Skeletal muscle satellite cell (primary cell): Measurements from ENCODE around the gene MS4A7.
"Not testable (repeated sequence)": the region's sequence is repeated elsewhere in the genome, so short reads cannot be mapped to it uniquely, and the experiment has no call there.

Experiments
- H3K27me3 ChIP-seq: 2 replicates; pipeline ENCODE4 v1.7.0; 2013; ENCODE audit warnings: low read length; ENCODE audit not compliant: control insufficient read depth, insufficient read depth
- H3K36me3 ChIP-seq: 2 replicates; pipeline ENCODE4 v1.7.0; 2013; ENCODE audit warnings: mild to moderate bottlenecking, control low read depth, low read length; ENCODE audit not compliant: insufficient read depth
- H3K4me1 ChIP-seq: 2 replicates; pipeline ENCODE4 v1.7.0; 2013; ENCODE audit warnings: low read length; ENCODE audit not compliant: control insufficient read depth, insufficient read depth
- H3K4me2 ChIP-seq: 2 replicates; pipeline ENCODE4 v1.7.0; 2013; ENCODE audit warnings: mild to moderate bottlenecking, low read length
- H3K4me3 ChIP-seq: 2 replicates; pipeline ENCODE4 v1.7.0; 2013; ENCODE audit warnings: low read length
- H3K9ac ChIP-seq: 2 replicates; pipeline ENCODE4 v1.7.0; 2013; ENCODE audit warnings: mild to moderate bottlenecking, low read depth, low read length, moderate library complexity
- H3K9me3 ChIP-seq: replicated peaks from 2 replicates; pipeline ENCODE4 v1.7.0; 2013; ENCODE audit warnings: mild to moderate bottlenecking, control low read depth, low read length

MS4A7 gene

DNA sequence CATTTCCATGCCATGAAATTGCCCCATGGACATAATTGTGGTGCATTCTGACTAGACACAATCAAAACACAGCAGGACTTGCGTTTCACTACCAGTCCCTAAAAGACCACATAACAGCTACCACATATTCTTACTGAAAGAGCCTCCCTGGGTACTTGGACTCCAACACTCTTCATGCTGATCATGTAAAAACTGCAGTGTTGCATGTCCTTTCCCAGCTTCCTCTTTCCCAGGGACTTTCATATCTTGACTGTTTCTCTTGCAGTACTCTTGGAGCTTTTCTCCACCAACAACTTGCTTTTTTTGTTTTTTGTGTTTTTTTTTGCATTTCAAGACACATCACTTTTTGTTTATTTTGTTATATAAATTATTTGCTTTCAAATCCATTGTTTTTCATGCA is 28.3 kb upstream of the MS4A7 start:
- no peaks in the 10 kb centered on the region for H3K4me1 ChIP-seq
- no peak overlapping the region for H3K4me3 ChIP-seq
- H3K4me2 ChIP-seq, result no peak overlapping the region
- H3K9ac ChIP-seq, result no peak overlapping the region
- peaks cover 3% of the 10 kb centered on the region for H3K9me3 ChIP-seq
- no peaks in the 10 kb centered on the region for H3K27me3 ChIP-seq
- no peaks in the 10 kb centered on the region for H3K36me3 ChIP-seq

DNA sequence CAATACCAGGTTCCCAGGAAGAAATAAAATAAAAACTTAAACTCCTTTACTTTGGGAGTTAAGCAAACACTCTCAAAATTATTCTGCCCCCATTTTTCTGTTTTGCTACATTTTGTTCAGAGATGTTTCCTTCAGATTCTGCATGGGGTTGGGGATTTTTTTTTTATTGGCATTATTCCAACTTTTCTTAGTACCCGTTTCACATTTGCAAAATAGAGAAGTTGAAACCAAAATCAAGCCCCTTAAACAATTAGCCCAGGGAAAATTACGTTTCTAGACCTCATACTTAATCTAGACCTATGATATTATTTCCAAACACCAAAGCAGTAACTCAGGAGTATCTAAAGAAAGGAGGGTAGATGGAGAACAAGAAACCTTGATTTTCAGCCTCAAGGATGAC is 20.6 kb upstream of the MS4A7 start:
- H3K4me3 ChIP-seq, result no peak overlapping the region
- no peaks in the 10 kb centered on the region for H3K36me3 ChIP-seq
- H3K27me3 ChIP-seq, result no peaks in the 10 kb centered on the region
- peaks cover 3% of the 10 kb centered on the region for H3K9me3 ChIP-seq
- no peak overlapping the region for H3K4me2 ChIP-seq
- no peak overlapping the region for H3K9ac ChIP-seq
- no peaks in the 10 kb centered on the region for H3K4me1 ChIP-seq

DNA sequence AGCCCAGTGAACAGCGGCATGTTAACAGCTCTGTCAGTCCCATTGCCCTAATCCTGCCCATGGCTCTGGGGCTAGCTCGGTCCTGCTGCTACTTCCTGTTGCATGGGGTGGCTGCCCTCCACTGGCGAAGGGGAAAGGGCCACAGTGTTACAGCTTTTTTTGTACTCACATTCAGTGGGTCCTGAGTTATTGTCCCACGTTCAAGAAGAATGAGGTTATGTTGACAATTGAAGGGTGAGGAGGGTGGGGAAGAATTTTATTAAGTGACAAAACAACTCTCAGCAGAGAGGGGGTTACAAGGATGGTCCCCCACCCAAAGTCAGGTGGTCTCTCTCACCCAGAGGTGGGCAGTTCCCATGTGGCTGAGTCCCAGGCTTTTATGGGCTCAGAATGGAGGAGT is 17.7 kb upstream of the MS4A7 start:
- no peaks in the 10 kb centered on the region for H3K9me3 ChIP-seq
- no peak overlapping the region for H3K4me2 ChIP-seq
- no peak overlapping the region for H3K4me3 ChIP-seq
- H3K27me3 ChIP-seq, result no peaks in the 10 kb centered on the region
- no peak overlapping the region for H3K9ac ChIP-seq
- H3K4me1 ChIP-seq, result no peaks in the 10 kb centered on the region
- no peaks in the 10 kb centered on the region for H3K36me3 ChIP-seq

DNA sequence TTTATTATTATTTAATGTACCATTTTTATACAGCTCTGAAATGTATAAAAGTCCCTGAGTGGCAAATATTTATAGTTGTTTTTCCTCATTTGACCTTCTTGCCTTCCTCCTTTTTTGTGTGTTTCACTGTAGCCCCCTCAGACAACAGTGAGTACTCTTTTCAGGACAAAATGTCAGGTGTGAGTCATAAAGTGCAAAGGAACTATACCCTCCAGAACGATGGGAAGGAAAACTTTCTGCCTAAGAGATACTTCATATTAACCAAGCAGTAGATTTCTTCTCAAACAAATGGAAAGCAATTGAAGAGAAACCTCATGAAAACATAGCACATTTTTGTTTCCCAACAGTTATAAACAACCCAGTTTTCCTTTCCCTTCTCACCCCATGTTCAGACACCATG is 16.1 kb upstream of the MS4A7 start:
- Histone ChIP-seq H3K9me3 (no peaks in the 10 kb centered on the region), H3K4me1 (no peaks in the 10 kb centered on the region), H3K9ac (no peak overlapping the region)

DNA sequence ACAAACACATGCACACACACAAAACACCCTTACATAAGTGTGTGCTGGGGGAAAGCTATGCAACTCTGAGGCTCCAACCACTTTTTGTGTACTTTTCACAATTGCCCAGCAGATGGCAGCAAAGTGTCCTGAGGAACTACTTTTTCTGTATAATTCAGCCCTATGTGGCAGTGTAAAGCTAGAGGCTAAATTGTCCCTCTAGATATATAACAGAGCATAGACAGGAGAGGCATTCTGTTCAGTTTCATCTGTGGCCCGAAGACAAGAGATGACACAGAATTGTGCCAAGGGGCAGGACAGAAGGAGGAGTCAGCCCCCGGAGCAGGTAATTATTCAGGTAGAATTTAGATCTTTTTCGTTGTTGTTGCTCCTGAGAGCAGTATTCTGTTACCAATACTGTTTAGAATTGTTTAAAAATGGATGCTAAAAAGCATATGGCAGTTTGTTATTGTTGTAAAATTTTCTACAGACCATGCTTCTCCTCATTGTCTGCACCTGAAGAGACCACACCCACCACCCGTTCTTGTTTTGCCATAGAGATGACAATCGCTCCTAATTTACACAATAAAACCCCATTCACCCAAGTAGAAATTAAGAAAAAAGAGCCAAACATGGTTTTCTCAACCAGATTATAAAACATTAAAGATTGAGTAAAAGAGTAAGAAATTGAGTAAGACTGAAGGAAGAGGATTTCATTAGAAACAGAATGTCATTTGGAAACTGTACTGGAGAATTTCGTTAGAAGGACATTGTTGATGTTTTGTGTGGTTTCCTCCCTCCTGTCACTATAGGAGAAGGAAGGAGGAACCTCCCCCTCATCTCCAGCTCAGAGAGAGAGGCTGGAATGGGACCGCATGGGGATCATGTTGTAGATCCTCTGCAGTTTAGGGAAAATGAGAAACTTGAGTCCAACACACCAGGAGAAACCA is 14.5 kb upstream of the MS4A7 start:
- Histone ChIP-seq H3K9ac (no peak overlapping the region), H3K9me3 (no peaks in the 10 kb centered on the region), H3K4me3 (no peak overlapping the region), H3K4me1 (no peaks in the 10 kb centered on the region), H3K4me2 (no peak overlapping the region), H3K36me3 (no peaks in the 10 kb centered on the region), H3K27me3 (no peaks in the 10 kb centered on the region)

More for the DNA sequence above, 16.1 kb upstream of the MS4A7 start:
- H3K4me2 ChIP-seq, result no peak overlapping the region
- no peaks in the 10 kb centered on the region for H3K27me3 ChIP-seq
- H3K4me3 ChIP-seq, result no peak overlapping the region
- H3K36me3 ChIP-seq, result no peaks in the 10 kb centered on the region

DNA sequence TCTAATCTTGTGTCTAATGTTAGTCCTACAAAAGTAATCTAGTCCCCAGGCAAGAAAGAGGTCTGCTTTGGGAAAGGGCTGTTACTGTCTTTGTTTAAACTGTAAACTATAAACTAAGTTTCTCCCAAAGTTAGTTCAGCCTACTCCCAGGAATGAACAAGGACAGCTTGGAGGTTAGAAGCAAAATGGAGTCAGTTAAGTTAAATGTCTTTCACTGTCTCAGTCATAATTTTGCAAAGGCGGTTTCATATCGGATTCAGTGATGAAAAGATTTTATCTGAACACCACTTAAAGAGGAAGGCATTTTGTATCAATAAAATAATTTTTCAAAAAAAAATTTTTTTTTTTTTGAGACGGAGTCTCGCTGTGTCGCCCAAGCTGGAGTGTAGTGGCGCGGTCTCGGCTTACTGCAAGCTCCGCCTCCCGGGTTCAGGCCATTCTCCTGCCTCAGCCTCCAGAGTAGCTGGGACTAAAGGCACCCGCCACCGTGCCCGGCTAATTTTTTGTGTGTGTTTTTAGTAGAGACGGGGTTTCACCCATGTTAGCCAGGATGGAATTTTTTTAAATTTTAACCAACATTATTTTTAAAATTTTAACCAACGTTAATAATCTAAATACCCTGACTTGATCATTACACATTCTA is 11.9 kb upstream of the MS4A7 start:
- not testable (repeated sequence) for H3K4me3 ChIP-seq, H3K27me3 ChIP-seq, H3K4me1 ChIP-seq, H3K4me2 ChIP-seq, H3K9ac ChIP-seq, H3K36me3 ChIP-seq, H3K9me3 ChIP-seq

DNA sequence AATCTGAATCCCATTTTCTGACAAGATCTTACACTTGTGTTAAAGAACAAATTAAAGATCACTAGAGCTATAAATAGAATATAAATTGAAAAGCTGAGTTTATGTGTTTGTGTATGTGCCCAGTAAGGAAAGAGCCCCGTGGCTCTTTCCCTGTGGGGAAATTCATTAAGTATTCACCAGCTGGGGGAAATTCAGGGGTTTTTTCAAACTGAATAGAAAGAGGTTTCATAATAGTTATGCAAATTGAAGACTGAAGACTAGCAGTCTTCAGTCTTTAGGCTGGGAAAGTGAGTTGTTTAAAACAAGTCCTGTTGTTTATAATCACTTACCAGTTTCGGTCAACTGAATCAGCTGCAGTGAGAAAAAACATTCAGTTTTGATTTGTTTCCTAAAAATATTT is 11.3 kb upstream of the MS4A7 start:
- Histone ChIP-seq H3K36me3 (no peaks in the 10 kb centered on the region), H3K4me3 (no peak overlapping the region), H3K4me1 (no peaks in the 10 kb centered on the region), H3K4me2 (no peak overlapping the region), H3K9ac (no peak overlapping the region), H3K9me3 (no peaks in the 10 kb centered on the region), H3K27me3 (no peaks in the 10 kb centered on the region)

DNA sequence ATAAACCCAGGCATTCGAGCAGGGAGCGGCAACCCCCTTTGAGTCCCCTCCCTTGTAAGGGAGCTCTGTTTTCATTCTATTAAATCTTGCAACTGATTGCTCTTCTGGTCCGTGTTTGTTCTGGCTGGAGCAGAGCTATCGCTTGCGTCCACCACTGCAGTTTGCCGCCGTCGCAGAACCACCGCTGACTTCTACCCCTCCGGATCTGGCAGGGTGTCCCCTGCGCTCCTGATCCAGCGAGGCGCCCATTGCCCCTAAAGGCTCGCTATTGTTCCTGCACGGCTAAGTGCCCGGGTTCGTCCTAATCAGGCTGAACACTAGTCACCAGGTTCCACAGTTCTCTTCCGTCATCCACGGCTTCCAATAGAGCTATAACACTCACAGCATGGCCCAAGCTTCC is 10.4 kb upstream of the MS4A7 start:
- Histone ChIP-seq H3K27me3 (no peaks in the 10 kb centered on the region), H3K9me3 (no peaks in the 10 kb centered on the region), H3K4me3 (no peak overlapping the region), H3K9ac (no peak overlapping the region), H3K36me3 (no peaks in the 10 kb centered on the region), H3K4me1 (no peaks in the 10 kb centered on the region), H3K4me2 (no peak overlapping the region)

DNA sequence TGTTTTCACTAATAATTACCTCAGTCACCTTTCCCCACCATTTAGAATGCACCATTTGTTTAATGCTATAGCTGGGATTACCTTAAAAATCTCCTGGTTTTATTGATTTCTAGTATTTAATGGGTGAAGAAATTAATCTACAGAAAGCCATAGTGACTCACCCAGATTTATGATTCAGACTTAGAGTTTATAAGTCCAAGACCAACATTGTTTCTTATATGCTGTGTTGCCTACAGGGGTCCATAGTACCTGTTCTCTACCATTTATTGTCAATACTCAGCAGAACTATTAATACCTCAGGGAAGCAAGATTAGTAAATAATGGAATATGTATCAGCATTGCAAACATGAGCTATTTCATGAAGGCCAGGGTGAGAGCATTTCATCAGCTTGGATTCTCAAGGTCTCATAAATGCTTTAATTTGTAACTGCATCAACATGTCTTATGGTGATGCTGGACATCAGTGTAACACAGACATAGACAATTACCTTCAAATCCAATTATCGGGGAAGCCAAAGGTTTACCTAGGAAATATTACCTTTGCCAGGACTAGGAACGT is 8.0 kb upstream of the MS4A7 start:
- Histone ChIP-seq H3K27me3 (no peaks in the 10 kb centered on the region), H3K9me3 (no peaks in the 10 kb centered on the region), H3K4me1 (no peaks in the 10 kb centered on the region), H3K36me3 (no peaks in the 10 kb centered on the region), H3K4me3 (no peak overlapping the region), H3K4me2 (no peak overlapping the region), H3K9ac (no peak overlapping the region)

DNA sequence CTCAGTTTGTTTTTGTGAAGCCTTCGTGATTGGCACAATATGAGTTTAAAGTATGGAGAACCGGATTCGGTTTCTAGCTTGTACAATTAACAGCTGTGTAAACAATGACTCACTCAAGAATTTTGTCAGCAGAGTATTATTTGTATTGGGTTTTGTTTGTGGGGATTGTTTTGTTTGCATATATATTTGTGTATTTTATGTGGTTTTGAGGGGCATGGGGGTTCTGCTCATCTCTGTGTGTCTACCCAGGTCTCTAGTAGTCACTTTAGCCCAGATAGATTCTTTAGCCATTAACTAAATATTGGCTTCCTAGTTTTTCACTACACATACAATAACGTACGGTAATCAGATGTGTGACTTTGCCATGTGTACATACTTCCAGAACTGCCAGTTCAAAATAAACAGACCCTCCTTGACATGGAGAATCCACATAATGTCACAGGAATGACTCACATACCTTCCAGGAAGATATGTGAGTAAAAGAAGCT is 7.5 kb upstream of the MS4A7 start:
- Histone ChIP-seq H3K27me3 (no peaks in the 10 kb centered on the region), H3K4me3 (no peak overlapping the region), H3K4me1 (no peaks in the 10 kb centered on the region), H3K36me3 (no peaks in the 10 kb centered on the region), H3K9ac (no peak overlapping the region), H3K4me2 (no peak overlapping the region), H3K9me3 (no peaks in the 10 kb centered on the region)

DNA sequence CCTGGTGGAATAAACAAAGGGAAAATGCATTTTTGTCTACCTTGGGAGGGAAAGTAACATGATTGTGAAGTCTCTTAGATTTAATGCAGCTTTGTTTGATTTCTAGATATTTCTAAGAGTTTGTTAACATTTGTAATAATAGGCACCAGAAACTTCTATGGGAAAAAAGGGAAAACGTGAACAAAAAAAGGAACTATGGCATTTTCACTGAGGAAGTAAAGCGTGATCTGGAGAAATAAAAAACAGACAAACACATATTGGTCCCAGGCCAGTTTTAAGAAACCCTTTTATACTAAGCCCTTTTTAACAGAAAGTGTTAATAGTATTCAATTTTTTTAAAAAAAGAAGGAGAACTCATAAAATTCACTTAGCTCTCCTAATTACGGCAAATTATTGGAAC is 6.9 kb upstream of the MS4A7 start:
- no peaks in the 10 kb centered on the region for H3K4me1 ChIP-seq
- peaks cover 5% of the 10 kb centered on the region for H3K9me3 ChIP-seq
- no peak overlapping the region for H3K9ac ChIP-seq
- no peaks in the 10 kb centered on the region for H3K27me3 ChIP-seq
- no peak overlapping the region for H3K4me3 ChIP-seq
- H3K4me2 ChIP-seq, result no peak overlapping the region
- H3K36me3 ChIP-seq, result no peaks in the 10 kb centered on the region
